Testis (tissue), 2 donors: ENCODE results near the gene ZACN.

Experiments used
- CTCF ChIP-seq, 3 experiments: fragments of 450-650 bp in 2 of 3; fragments of 200-600 bp in 1 of 3; sonication (generic) in 1 of 3; IDR thresholded peaks; one replicate each; pipeline ENCODE4 v1.5.1; 2016 to 2019; ENCODE audit warnings: antibody characterized with exemption in 3 of 3, mild to moderate bottlenecking in 2 of 3, moderate library complexity in 1 of 3
- POLR2A ChIP-seq: fragments of 450-650 bp; IDR thresholded peaks from one replicate; pipeline ENCODE4 v1.6.1; 2017; ENCODE audit warnings: antibody characterized with exemption, mild to moderate bottlenecking, moderate library complexity

- TF ChIP-seq CTCF (IDR thresholded peaks at IDR 0.05), result no peak
- TF ChIP-seq POLR2A, result no peak
Observed at GRCh38 chr17:76072148-76072858, 6.7 kb upstream of the ZACN start, which contains the start of gene SRP68.
